PFSK-1 (cell line): ENCODE measurements around the gene KRT20.

ENCODE experiments used
- POLR2AphosphoS5 ChIP-seq: IDR thresholded peaks from 2 replicates; pipeline ENCODE4 v1.6.1; 2012; ENCODE audit warnings: low read depth, mild to moderate bottlenecking, control low read depth, low read length, moderate library complexity
- TAF1 ChIP-seq: IDR thresholded peaks from 2 replicates; pipeline ENCODE4 v1.6.1; 2012; ENCODE audit warnings: low read length, control low read depth, borderline replicate concordance; ENCODE audit not compliant: insufficient read depth

GRCh38 chr17:40833882-40834281 is 51.2 kb downstream of the KRT20 start:
- no peak for TF ChIP-seq POLR2AphosphoS5
- TF ChIP-seq TAF1: no peak
